IPS DF 6.9 (cell line): ENCODE measurements around the gene ABHD11.
"Not testable (repeated sequence)": the region's sequence is repeated elsewhere in the genome, so short reads cannot be mapped to it uniquely, and the experiment has no call there.

Source experiments
- DNase-seq: peaks from one replicate; pipeline ENCODE4 v3.0.0-alpha.2; 2013; ENCODE audit warnings: low read depth, low spot score
- H3K27ac ChIP-seq: one replicate; pipeline ENCODE4 v1.5.1; 2013; ENCODE audit warnings: low read length, control low read depth
- H3K27me3 ChIP-seq: 2 replicates; pipeline ENCODE4 v1.6.1; 2013; ENCODE audit warnings: mild to moderate bottlenecking, low read length; ENCODE audit not compliant: control insufficient read depth, insufficient read depth
- H3K36me3 ChIP-seq: 2 replicates; pipeline ENCODE4 v1.6.1; 2013; ENCODE audit warnings: low read length; ENCODE audit not compliant: control insufficient read depth, insufficient read depth
- H3K4me1 ChIP-seq: 2 replicates; pipeline ENCODE4 v1.6.1; 2013; ENCODE audit warnings: low read length; ENCODE audit not compliant: control insufficient read depth, insufficient read depth
- H3K4me3 ChIP-seq: 2 replicates; pipeline ENCODE4 v1.5.1; 2013; ENCODE audit warnings: mild to moderate bottlenecking, low read length
- H3K9me3 ChIP-seq: 2 replicates; pipeline ENCODE4 v1.6.1; 2013; ENCODE audit warnings: low read length, inconsistent platforms; ENCODE audit not compliant: control insufficient read depth, insufficient read depth
- WGBS: extraction: QIAGEN DNeasy Blood & Tissue Kit; methylation state at CpG from one replicate; pipeline ENCODE4 v1.1.7; 2013; ENCODE audit warnings: mixed read lengths, missing lambda C conversion rate; ENCODE audit not compliant: insufficient read length, insufficient coverage; 5-methylcytosine and 5-hydroxymethylcytosine counted together

Gene ABHD11, protein sequence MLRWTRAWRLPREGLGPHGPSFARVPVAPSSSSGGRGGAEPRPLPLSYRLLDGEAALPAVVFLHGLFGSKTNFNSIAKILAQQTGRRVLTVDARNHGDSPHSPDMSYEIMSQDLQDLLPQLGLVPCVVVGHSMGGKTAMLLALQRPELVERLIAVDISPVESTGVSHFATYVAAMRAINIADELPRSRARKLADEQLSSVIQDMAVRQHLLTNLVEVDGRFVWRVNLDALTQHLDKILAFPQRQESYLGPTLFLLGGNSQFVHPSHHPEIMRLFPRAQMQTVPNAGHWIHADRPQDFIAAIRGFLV

DNA sequence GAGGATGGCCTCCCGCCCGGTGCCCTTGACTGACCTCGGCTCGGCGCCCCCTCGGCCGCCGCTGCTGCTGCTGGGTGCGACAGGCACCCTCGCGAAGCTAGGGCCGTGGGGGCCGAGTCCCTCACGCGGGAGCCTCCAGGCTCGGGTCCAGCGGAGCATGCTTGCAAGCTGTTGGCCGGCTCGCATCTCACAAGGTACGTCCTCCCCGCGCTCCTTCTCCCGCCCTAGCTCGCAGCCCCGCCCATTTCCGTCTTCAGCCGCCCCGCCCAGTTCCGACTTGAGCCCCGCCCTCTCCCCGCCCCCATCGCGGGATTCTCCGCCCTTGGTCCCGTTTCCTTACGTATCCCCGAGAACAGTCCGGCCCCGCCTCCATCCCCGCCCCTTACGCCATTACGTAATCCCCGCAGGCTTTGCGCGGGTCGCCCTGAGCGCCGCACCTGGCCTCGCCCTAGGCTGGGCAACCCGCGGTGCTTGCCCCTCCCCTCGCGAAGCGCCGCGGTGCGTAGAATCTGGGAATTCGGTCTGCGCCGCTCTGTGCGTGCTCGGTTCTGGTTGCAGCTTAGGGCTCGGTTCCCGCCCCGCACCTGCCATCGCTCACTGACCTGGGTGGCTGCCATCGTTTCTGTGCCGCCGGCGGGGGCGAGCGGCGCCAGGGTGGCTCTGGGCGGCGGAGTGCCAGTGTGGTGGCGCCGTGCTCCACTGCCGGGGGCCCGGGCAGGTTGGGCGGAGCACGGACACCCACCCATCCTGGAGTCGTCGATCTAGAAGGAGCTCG is at the start of gene ABHD11:
Gene ABHD11, minus strand, starts transcription at position 191 of the 775 bp plus-strand sequence. Its CDS starts 32 bp downstream, at position 159.
- Histone ChIP-seq H3K9me3 (no peaks in the 10 kb centered on the region), H3K4me1 (peaks cover 11% of the 10 kb centered on the region; the same call in 1 of the 2 replicates), H3K27me3 (no peaks in the 10 kb centered on the region), H3K4me3 (peak within 1 kb of the TSS; percentile 75; the same call in 1 of the 2 replicates), H3K27ac (no peak within 1 kb of the TSS), H3K36me3 (peaks cover 7% of the 10 kb centered on the region; the same call in 1 of the 2 replicates)
- no peak for DNase-seq
- no CpG with 5 or more reads among the region's 84 CpGs for WGBS

GRCh38 chr7:73787786-73788048 is 49.1 kb upstream of the ABHD11 start:
- not testable (repeated sequence) for H3K4me3 ChIP-seq, H3K9me3 ChIP-seq, H3K4me1 ChIP-seq, H3K27ac ChIP-seq, H3K27me3 ChIP-seq, DNase-seq, H3K36me3 ChIP-seq
- no CpG with 5 or more reads among the region's 1 CpG for WGBS

DNA sequence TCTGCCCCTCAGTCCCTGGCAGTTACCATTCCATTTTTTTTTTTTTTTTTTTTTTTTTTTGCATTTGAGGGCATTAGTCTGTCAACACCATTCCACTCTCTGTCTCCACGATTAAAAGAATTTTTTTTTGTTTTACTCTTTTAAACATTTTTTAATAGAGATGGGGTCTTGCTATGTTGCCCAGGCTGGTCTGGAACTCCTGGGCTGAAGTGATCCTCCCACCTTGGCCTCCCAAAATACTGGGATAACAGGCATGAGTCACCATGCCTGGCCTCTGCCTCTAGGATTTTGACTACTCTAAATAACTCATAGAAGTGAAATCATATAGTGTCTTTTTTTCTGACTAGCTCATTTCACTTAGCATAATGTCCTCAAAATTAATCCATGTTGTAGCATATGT is 48.0 kb upstream of the ABHD11 start:
- no peaks in the 10 kb centered on the region for H3K27me3 ChIP-seq
- no peaks in the 10 kb centered on the region for H3K4me1 ChIP-seq
- DNase-seq: no peak
- H3K9me3 ChIP-seq: no peaks in the 10 kb centered on the region; the same call in 1 of the 2 replicates
- H3K4me3 ChIP-seq: no peak overlapping the region
- no peak overlapping the region for H3K27ac ChIP-seq
- WGBS: no CpG with 5 or more reads among the region's 1 CpG
- no peaks in the 10 kb centered on the region for H3K36me3 ChIP-seq

DNA sequence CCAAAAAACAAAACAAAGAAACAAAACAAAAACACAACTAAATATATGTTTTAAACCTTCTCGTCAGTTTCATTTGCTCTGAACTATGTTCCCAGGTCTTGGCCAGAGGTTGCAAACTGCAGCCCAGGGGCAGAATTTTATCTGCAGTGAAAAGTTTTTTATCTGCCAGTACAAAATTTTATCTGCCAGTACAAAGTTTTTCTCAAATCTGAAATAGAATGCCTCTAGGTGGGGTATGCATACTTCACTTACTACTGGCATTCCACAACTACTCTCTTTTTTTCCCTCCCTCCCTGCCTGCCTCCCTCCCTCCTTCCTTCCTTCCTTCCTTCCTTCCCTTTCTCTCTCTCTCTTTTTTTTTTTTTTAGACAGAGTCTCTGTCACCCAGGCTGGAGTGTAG is 40.9 kb upstream of the ABHD11 start:
- Histone ChIP-seq H3K4me1 (no peaks in the 10 kb centered on the region), H3K27me3 (no peaks in the 10 kb centered on the region), H3K4me3 (no peak overlapping the region), H3K9me3 (no peaks in the 10 kb centered on the region), H3K27ac (no peak overlapping the region), H3K36me3 (no peaks in the 10 kb centered on the region)
- DNase-seq: no peak
- no CpG with 5 or more reads among the region's 1 CpG for WGBS

- WGBS: no CpG with 5 or more reads among the region's 11 CpGs
- Histone ChIP-seq H3K36me3 (no peaks in the 10 kb centered on the region), H3K4me1 (no peaks in the 10 kb centered on the region), H3K27me3 (no peaks in the 10 kb centered on the region), H3K27ac (no peak overlapping the region), H3K4me3 (no peak overlapping the region), H3K9me3 (no peaks in the 10 kb centered on the region)
- DNase-seq: no peak
Measured at GRCh38 chr7:73778801-73779389, 40.3 kb upstream of the ABHD11 start.

DNA sequence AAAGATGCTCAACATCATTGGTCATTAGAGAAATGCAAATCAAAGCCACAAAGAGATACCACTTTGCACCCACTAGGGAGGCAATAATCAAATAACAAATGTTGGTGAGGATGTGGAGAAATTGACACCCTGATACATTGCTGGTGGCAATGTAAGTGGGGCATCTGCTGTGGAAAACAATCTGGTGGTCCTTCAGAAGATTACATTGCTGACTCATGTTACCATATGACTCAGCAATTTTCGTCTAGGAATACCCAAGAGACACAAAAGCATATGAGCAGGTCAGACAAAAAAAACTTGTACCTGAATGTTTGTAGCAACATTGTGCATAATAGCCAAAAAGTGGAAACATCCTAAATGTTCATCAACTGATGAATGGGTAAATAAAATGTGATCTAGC is 36.3 kb upstream of the ABHD11 start:
- DNase-seq: no peak
- no peak overlapping the region for H3K4me3 ChIP-seq
- H3K27ac ChIP-seq: no peak overlapping the region
- no peaks in the 10 kb centered on the region for H3K36me3 ChIP-seq
- WGBS: no CpG with 5 or more reads among the region's 1 CpG
- H3K9me3 ChIP-seq: no peaks in the 10 kb centered on the region
- no peaks in the 10 kb centered on the region; the same call in 1 of the 2 replicates for H3K4me1 ChIP-seq
- no peaks in the 10 kb centered on the region for H3K27me3 ChIP-seq

DNA sequence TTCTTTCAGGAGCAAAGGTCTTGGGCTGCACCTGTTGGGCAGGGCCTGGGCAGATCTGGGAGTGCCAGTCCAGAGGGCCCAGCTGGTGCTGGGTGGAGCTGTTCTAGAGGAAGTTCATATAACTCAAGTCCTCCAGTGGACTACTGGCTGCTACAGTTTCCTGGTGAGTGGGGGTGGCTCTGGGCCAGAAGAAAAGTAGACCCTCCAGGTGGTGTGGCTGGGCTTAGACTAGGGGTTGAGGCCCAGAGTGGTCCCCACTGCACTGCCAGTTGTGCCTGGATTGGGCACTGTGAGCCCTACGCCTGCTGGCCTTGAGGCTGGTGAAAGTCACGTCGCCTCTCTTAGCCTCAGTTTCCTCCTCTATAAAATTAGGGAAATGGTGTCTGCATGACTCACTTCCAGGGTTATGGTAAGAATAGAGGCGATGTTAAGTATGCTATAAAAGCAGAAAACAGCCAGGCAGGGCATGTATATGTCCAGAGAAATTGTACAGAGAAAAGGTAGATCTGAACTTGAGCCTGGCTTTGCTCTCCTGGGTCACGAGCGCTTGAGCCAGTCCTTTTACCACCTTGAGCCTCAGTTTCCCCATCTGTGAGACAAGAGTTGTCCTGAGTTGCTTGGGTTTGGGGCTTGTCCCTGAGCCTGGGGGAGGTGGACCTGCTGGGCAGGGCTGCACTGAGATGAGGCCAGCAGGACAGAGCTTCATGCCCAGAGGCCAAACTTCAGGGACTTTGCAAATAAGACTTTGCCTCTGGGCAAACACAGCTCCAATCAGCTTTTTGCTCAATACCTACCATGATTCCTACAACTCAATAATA is 35.3 kb upstream of the ABHD11 start:
- Histone ChIP-seq H3K4me1 (peaks cover 3% of the 10 kb centered on the region), H3K27me3 (no peaks in the 10 kb centered on the region), H3K4me3 (no peak overlapping the region), H3K36me3 (no peaks in the 10 kb centered on the region; the same call in 1 of the 2 replicates), H3K27ac (no peak overlapping the region), H3K9me3 (no peaks in the 10 kb centered on the region)
- no CpG with 5 or more reads among the region's 6 CpGs for WGBS
- DNase-seq: no peak

- WGBS: no CpG with 5 or more reads among the region's 17 CpGs
Measured at GRCh38 chr7:73770860-73771670, 32.5 kb upstream of the ABHD11 start.

GRCh38 chr7:73770002-73770859 is 31.6 kb upstream of the ABHD11 start, which contains the start of gene CLDN3:
Gene CLDN3 (minus strand): TSS chr7:73770270. CDS start chr7:73770049, 221 bp downstream.
- Histone ChIP-seq H3K27me3 (no peaks in the 10 kb centered on the region), H3K9me3 (no peaks in the 10 kb centered on the region), H3K36me3 (no peaks in the 10 kb centered on the region; the same call in 1 of the 2 replicates), H3K4me1 (peaks cover 5% of the 10 kb centered on the region), H3K27ac (no peak within 1 kb of the TSS), H3K4me3 (peak within 1 kb of the TSS; percentile 22; the same call in 1 of the 2 replicates)
- peak; percentile 72 for DNase-seq
- WGBS: no CpG with 5 or more reads among the region's 82 CpGs

More at GRCh38 chr7:73770860-73771670, 32.5 kb upstream of the ABHD11 start:
- Histone ChIP-seq H3K4me3 (peak overlapping the region; percentile 22; the same call in 1 of the 2 replicates), H3K27ac (no peak overlapping the region), H3K36me3 (no peaks in the 10 kb centered on the region; the same call in 1 of the 2 replicates), H3K9me3 (no peaks in the 10 kb centered on the region), H3K4me1 (peaks cover 5% of the 10 kb centered on the region), H3K27me3 (no peaks in the 10 kb centered on the region)
- no peak for DNase-seq
